ENCODE measurements around the gene MAT1A. TPM values are rescaled to one million over a fixed set of nuclear protein-coding genes. Genes with fewer than 3 reads are reported as not detected.
A peak's percentile ranks its signal among the peaks of the same experiment; 100 is the strongest.
"Not testable (repeated sequence)": the region's sequence is repeated elsewhere in the genome, so short reads cannot be mapped to it uniquely, and the experiment has no call there.

MAT1A gene
- polyA plus RNA-seq, 1 experiment: not detected

DNA sequence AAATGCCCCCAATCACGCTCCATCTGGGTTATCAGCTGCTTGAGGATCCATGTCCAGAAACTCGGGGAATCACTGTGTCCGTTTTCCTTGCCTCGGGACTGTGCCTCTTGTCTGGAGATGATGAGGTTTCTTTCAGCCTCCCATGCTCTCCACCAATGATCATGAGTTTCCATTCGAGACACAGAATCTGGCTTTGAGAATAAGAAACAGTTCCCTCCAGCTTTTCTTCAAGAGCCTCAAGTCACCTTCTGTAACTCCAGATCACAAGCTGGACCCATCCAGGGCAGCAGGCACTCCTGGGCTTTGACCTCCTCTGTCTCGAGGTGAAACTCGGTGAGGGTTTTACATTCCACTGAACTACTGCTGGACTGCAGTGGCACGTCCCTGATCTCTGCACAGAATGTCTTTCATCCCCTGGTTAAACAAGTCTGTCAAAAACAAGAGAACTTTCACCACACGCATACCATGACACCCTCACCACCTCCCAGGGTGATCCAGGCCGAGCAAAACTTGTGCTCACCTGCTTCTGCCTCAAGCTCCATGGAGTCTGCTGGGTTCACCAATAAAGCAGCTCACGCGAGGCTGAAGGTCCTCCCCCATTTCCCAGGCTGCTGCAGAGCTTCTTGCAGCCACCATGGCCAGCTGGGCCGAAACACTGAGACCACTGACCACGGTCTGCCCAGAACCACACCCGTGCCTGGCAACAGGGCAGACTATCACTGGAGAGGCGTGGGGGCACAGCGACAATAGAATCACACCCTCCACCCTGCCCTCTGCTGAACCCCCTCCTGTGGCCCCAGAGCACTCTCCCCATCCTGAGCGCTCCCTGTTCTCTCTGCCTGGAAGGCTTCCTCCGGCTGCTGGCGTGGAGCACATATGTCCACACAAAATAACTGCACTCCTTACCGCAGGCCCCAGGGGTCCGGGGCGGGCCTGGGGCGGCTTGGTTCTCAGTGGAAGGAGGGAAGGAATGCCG, 25.1 kb downstream of the MAT1A start:
- H3K27me3 ChIP-seq (ENCODE audit: control insufficient read depth, insufficient read depth, low read length): no peaks in the 10 kb centered on the region
- DNase-seq (ENCODE audit: low read depth): no peak
- TF ChIP-seq, protein P1, sequence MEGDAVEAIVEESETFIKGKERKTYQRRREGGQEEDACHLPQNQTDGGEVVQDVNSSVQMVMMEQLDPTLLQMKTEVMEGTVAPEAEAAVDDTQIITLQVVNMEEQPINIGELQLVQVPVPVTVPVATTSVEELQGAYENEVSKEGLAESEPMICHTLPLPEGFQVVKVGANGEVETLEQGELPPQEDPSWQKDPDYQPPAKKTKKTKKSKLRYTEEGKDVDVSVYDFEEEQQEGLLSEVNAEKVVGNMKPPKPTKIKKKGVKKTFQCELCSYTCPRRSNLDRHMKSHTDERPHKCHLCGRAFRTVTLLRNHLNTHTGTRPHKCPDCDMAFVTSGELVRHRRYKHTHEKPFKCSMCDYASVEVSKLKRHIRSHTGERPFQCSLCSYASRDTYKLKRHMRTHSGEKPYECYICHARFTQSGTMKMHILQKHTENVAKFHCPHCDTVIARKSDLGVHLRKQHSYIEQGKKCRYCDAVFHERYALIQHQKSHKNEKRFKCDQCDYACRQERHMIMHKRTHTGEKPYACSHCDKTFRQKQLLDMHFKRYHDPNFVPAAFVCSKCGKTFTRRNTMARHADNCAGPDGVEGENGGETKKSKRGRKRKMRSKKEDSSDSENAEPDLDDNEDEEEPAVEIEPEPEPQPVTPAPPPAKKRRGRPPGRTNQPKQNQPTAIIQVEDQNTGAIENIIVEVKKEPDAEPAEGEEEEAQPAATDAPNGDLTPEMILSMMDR (IDR thresholded peaks at IDR 0.05; ENCODE audit: insufficient read depth, low read depth, low read length): no peak
- H3K36me3 ChIP-seq (ENCODE audit: control insufficient read depth, insufficient read depth, low read length): no peaks in the 10 kb centered on the region
- ChIA-PET POLR2A (no interaction called here), CTCF (no interaction called here)
- H3K4me3 ChIP-seq (ENCODE audit: low read depth, low read length): no peak overlapping the region

DNA sequence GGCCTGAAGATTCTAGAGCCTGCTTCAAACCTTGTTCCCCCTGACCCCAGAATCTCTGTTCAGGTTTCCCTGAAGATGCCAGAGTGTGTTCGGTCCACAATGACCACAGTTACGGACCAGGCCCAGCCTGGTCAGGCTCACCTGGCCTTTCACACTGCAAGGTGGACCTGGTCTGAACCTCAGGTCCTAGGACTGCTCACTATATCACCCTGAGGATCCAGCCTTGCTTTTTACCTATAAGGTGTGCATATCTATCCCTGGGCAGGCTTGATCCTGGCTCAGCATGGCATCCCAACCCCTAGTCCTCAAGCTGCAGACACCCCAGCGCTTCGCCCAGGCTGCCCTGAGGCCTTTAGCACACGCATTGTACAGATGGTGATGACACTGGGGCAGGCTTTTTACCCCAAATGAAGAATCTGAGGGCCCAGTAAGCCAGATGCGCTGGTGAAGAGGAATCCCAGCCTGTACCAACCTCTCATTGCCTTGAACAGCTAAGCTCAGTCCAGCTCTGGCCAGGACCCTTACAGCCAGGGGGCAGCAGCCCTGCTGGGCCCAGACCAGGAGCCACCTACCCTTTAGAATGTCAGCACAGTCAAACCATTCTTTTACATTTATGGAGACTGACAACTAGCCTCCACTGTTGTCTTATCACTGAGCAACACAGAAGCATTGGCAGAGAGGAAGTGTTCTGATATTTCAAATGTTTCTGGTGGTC, 28.0 kb downstream of the MAT1A start:
- TF ChIP-seq, protein P1 (IDR thresholded peaks at IDR 0.05; ENCODE audit: insufficient read depth, low read depth, low read length): no peak
- H3K27me3 ChIP-seq (ENCODE audit: control insufficient read depth, insufficient read depth, low read length): peaks cover 2% of the 10 kb centered on the region
- H3K4me3 ChIP-seq (ENCODE audit: low read depth, low read length): no peak overlapping the region
- ChIA-PET CTCF (interaction anchor here (1.0 to 2.0 kb wide), 10 partner anchors 9 to 306 kb away, joined by 3 to 12 read pairs (median 6); no protein-coding TSS in a partner anchor), POLR2A (no interaction called here)
- no peaks in the 10 kb centered on the region for H3K36me3 ChIP-seq (ENCODE audit: control insufficient read depth, insufficient read depth, low read length)
- DNase-seq (ENCODE audit: low read depth): no peak

DNA sequence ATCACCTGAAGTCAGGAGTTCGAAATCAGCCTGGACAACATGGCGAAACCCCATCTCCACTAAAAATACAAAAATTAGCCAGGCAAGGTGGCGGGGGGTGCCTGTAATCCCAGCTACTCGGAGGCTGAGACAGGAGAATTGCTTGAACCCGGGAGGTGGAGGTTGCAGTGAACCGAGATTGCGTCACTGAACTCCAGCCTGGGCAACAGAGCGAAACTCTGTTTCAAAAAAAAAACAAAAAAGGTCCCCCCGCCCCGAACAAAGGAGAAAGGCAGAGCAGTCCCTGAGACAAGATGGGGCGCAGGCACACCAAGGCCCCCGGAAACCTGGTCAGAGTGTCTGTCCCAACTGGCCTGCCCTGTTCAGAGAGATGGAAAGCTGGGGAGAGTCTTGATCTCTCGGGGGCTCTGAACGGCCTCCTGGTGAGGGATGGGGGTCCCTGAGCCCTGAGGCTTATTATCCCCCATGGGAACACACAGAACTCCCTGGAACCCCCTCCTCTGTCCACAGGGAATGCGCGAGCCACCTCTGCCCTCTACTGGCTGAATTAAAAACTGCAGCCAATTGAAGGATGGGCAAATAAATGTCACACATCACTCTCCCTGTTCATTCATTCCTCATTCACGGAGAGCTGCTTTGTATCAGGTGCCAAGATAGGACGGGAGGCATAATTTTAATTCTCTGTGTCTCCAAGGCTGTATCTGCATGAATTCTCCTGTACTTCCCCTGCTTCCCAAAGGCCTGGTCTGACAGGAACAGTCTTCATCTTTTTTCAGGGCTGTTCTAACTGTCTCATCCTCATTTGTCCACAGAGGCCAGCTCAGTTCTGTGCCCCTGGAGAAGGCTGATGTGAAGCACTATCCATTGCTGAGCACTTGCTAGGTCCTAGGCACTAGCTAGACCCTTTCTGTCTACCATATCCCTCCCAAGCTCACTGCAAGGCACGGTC, 28.9 kb downstream of the MAT1A start:
- TF ChIP-seq, protein P1 (IDR thresholded peaks at IDR 0.05; ENCODE audit: insufficient read depth, low read depth, low read length): peak; percentile 84
- no peak for DNase-seq (ENCODE audit: low read depth)
- POLR2A ChIA-PET: no interaction called here
- CTCF ChIA-PET: interaction anchor here (0.9 to 2.0 kb wide), 13 partner anchors 8 to 714 kb away, joined by 3 to 12 read pairs (median 5); no protein-coding TSS in a partner anchor
- Histone ChIP-seq H3K27me3 (ENCODE audit: control insufficient read depth, insufficient read depth, low read length) (peaks cover 2% of the 10 kb centered on the region), H3K4me3 (ENCODE audit: low read depth, low read length) (no peak overlapping the region), H3K36me3 (ENCODE audit: control insufficient read depth, insufficient read depth, low read length) (no peaks in the 10 kb centered on the region)

DNA sequence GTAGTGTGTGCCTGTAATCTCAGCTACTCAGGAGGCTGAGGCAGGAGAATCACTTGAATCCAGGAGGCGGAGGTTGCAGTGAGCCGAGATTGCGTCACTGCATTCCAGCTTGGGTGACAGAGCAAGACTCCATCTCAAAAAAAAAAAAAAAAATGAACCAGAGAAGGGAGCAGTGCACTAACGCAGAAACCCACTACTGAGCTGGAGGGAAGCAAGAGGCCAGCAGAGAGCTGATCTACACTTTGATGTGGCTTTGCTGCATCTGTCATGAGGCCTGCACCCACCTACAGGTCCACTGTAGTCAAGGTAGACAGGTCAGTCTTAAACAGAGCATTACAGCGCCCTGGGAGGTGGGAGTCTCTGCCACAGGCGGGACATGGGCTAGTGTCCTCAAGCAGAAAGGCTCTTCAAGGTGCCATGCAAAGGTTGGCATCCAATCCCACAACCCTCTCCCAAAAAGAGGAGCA, 30.0 kb downstream of the MAT1A start:
- no peaks in the 10 kb centered on the region for H3K36me3 ChIP-seq (ENCODE audit: control insufficient read depth, insufficient read depth, low read length)
- ChIA-PET CTCF (interaction anchor here (0.5 to 1.5 kb wide), 5 partner anchors 8 to 713 kb away, joined by 3 to 4 read pairs (median 3); no protein-coding TSS in a partner anchor), POLR2A (no interaction called here)
- DNase-seq (ENCODE audit: low read depth): no peak
- TF ChIP-seq, protein P1 (IDR thresholded peaks at IDR 0.05; ENCODE audit: insufficient read depth, low read depth, low read length): no peak
- H3K27me3 ChIP-seq (ENCODE audit: control insufficient read depth, insufficient read depth, low read length): peaks cover 2% of the 10 kb centered on the region
- H3K4me3 ChIP-seq (ENCODE audit: low read depth, low read length): no peak overlapping the region

DNA sequence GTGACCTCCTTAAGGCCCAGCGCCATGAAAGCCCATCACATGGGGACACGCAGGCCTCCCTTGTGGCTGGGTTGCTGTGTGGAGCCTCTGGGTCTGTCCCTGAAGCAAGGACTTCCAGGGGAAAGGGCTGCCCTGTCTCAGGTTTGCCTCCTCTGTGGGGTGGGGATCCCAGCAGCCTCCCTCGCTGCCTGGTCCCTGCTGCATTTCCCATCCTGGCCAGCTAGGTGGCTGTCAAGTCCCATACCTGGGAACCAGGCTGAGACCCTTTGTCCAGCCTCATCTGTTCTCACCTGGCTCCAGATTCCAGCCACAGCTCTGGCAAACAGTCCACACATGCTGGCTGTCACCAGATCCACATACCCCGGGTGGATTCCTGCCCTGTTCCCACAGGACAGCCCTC, 32.7 kb downstream of the MAT1A start:
- H3K36me3 ChIP-seq (ENCODE audit: control insufficient read depth, insufficient read depth, low read length); DNase-seq (ENCODE audit: low read depth); H3K4me3 ChIP-seq (ENCODE audit: low read depth, low read length); CTCF ChIA-PET; POLR2A ChIA-PET; H3K27me3 ChIP-seq (ENCODE audit: control insufficient read depth, insufficient read depth, low read length): not testable (repeated sequence)

DNA sequence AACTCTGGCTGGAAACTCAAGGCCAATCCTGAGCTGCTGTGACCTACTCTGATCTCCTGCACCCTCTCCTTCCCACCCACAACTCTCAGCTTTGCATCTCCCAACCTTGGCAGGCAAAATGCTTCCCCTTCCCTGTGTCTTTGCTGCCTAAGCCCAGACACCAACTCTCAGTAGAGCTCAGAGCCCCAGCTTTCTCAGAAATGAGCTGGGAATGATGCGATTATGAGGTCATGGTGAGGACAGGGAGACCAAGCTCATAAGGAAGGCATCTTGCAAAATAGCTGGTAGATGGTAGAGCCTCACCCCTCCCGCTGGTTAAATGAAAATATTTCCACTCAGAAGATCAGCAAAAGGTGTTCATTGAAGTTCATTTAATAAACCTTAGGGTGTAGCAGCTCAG, 34.7 kb downstream of the MAT1A start:
- H3K36me3 ChIP-seq (ENCODE audit: control insufficient read depth, insufficient read depth, low read length); H3K4me3 ChIP-seq (ENCODE audit: low read depth, low read length); H3K27me3 ChIP-seq (ENCODE audit: control insufficient read depth, insufficient read depth, low read length); DNase-seq (ENCODE audit: low read depth); CTCF ChIA-PET; POLR2A ChIA-PET: not testable (repeated sequence)

DNA sequence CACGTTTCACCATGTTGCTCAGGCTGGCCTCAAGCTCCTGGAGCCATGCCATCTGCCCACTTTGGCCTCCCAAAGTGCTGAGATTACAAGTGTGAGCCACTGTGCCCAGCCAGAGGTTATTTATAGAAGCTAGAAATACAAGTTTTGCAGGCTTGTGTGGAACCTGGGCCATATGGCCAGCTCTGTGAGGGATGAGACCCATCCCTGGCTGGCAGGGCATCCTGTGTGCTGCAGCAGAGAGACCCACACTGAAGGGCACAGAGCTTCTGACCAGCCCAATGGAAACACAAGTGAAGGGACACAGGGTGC, 35.5 kb downstream of the MAT1A start:
- H3K4me3 ChIP-seq (ENCODE audit: low read depth, low read length); DNase-seq (ENCODE audit: low read depth); POLR2A ChIA-PET; H3K27me3 ChIP-seq (ENCODE audit: control insufficient read depth, insufficient read depth, low read length); H3K36me3 ChIP-seq (ENCODE audit: control insufficient read depth, insufficient read depth, low read length): not testable (repeated sequence)
- CTCF ChIA-PET: interaction anchor here (1.3 kb wide), 1 partner anchor 32 kb away, joined by 3 read pairs; no protein-coding TSS in a partner anchor
